GM19035 (cell line): Measurements from ENCODE around the gene SLC45A1.

Experiments
- ATAC-seq: cut with Tn5 transposase; IDR thresholded peaks from one replicate; pipeline ENCODE4 v1.9.1; 2021; ENCODE audit not compliant: unreplicated experiment

Gene SLC45A1

DNA sequence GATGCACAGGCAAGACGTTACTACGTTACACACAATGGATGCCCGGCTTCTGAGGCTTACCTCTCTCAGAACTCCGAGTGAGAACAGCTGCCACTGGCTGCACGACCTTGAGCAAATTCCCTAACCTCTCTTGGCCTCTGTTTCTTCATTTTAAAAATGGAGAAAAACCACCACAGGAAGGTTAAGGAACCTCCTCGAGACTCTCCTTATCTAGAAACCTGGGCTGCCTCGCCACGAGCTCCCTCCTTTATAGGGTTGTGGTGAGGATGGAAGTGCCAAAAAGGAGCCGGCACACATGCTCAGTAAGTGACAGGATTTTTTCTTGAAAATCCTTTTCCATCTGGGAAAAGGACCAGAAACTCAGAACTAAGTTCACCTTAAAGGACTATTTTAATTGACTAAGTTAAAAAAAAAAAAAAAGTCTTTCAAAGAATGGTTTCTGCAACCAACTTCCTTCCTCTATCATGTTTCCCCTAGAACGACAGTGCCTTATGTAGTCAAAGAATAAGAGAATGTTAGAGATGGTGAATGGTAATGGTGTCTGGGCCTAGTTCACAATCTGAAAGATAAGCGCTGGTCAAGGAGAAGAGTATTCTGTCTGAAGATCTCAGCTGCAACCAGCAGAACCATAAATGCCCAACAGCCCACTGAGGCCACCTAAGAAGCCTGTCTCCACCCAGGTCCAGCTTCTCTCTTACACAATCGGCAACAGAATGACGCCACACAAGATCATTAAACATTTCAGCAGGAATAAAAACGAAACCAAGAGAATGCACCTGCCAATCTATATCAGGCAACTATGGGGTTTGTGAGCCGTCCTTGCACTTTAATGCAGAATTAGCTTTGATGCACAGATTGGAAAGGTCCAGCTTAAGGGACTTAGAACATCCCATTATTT, 64.9 kb downstream of the SLC45A1 start:
- no peak for ATAC-seq

DNA sequence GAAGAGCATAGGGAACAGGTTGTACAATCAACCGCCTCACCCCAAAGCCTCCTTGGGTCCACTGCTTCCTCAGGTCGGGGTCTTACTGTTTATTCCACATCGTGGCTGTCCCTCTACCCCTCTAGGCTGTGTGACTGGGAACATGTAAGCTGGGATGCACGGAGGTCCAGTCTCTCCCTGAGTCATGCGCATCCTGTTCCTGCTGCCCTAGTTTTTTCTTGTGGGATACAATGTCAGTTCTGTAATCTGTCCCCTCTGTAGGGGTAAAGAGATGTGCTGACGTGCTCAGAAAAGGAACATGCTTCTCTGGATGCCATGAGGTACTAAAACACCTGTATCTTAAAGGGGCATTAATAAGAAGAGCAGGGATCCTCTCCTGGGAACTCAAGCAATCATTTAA, 66.2 kb downstream of the SLC45A1 start:
- ATAC-seq: no peak

GRCh38 chr1:8384577-8384976, 66.7 kb downstream of the SLC45A1 start:
- no peak for ATAC-seq

GRCh38 chr1:8386247-8386646, 68.3 kb downstream of the SLC45A1 start:
- no peak for ATAC-seq

GRCh38 chr1:8388732-8389562, 71.0 kb downstream of the SLC45A1 start:
- no peak for ATAC-seq

GRCh38 chr1:8389958-8390535, 72.1 kb downstream of the SLC45A1 start:
- no peak for ATAC-seq

- ATAC-seq: no peak
These were observed 72.8 kb downstream of the SLC45A1 start for GRCh38 chr1:8390707-8391106.

DNA sequence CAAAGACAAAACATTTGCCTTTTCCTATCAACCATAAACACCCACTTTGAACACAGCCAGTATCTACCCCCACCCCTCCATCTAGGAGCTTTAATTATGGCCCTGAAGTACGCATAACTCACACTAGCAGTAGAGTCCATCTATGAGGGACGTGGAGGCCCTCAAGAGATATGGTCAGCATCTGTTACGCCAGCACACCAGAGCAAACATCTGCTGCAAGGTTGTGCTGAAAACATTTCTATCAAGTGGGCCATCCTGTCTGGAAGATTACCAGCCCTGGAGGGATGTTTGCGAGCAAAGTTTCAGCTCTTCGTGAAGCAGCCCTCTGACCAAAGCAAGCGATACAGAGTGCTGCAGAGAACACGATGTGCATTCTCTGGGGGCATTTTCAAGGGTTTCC, 74.6 kb downstream of the SLC45A1 start:
- ATAC-seq: no peak
